Right lobe of liver (tissue), 4 donors: Measurements from ENCODE around the gene DNAJB4.

ENCODE experiments used
- CTCF ChIP-seq, 4 donors: fragments of 200-600 bp in 3 of 4; fragments of 450-650 bp in 1 of 4; IDR thresholded peaks; one replicate each; pipeline versions ENCODE4 v1.5.1 to v1.8.0; 2016 to 2022; ENCODE audit warnings: antibody characterized with exemption in 4 of 4, mild to moderate bottlenecking in 2 of 4
- POLR2A ChIP-seq: fragments of 450-650 bp; IDR thresholded peaks from one replicate; pipeline ENCODE4 v1.6.1; 2017; ENCODE audit warnings: antibody characterized with exemption, mild to moderate bottlenecking
- donor health status: DM: no; HTN: no; CAD: no.
- donor health status: DM: no; HTN: no; CAD: no.
- donor health status: DM: no; HTN: yes; CAD: no.

DNA sequence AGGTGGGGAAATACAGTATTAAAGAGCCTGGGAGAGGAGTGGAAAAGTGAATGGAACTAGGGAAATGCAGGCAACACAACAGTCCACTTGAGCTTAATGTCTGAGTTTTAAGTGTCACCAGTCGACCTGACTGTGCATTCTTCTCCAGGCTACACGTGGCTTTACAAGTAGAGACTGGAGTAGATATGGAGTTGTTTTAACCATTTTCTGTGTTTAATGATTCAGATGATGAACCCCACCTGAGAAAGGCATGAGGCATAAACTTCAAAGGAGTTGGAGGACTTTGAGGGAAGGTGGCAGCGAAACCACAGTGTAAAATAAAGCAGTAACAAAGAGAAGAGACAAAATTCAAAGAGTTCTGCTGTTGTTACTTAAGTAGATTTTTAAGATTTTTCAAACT, 38.4 kb upstream of the DNAJB4 start:
- TF ChIP-seq CTCF (IDR thresholded peaks at IDR 0.05) = no peak
- TF ChIP-seq POLR2A = no peak
